Epithelial cell of proximal tubule (primary cell): ENCODE measurements around the gene NT5C1A. TPM values are rescaled to one million over a fixed set of nuclear protein-coding genes. Genes with fewer than 3 reads are reported as not detected.

Source experiments
- DNase-seq: peaks from one replicate; pipeline ENCODE4 v3.0.0-alpha.2; 2011; ENCODE audit warnings: low read depth
- H3K4me3 ChIP-seq: 2 replicates; pipeline ENCODE4 v1.5.1; 2011; ENCODE audit warnings: low read depth, mild to moderate bottlenecking, low read length
- total RNA-seq: library from RNA; depleted of rRNA; stranded (reverse); fragments of >200 nt; gene quantifications from 2 replicates; pipeline ENCODE4 v1.2.3, GENCODE V29; 2015
- TF ChIP-seq, protein P1 (sequence below): conservative IDR thresholded peaks from 2 replicates; pipeline ENCODE4 v1.5.1; 2012; ENCODE audit warnings: low read depth, mild to moderate bottlenecking, low read length

Gene NT5C1A
- total RNA-seq, 1 donor from 2014 or later = not detected

DNA sequence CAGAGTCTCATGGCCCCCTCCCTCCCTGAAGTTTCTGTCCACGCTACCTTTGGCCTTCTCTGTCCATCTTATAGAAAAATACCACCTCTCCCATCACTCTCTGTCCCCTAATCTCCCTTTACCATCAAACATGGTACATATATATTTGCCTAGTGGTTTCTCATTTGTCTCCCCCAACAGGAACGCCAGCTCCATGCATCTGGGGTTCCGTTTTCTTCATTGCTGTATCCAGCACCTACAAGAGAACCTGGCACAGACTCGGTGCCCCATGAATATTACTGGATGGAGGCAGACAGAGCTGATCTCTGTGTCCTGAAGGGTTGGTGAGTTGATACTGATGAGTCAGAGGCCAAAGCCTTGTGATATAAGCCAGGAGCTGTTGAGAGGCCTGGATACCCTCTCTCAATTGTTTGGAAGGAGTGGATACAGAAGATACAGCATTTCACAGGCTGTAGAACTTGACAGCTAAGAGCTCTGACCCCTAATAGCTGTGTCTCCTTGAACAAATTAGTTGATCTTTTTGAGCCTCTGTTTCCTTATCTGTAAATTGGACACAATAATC lies 54.3 kb downstream of the NT5C1A start:
- no peak overlapping the region for H3K4me3 ChIP-seq
- no peak for DNase-seq
- TF ChIP-seq, protein P1, sequence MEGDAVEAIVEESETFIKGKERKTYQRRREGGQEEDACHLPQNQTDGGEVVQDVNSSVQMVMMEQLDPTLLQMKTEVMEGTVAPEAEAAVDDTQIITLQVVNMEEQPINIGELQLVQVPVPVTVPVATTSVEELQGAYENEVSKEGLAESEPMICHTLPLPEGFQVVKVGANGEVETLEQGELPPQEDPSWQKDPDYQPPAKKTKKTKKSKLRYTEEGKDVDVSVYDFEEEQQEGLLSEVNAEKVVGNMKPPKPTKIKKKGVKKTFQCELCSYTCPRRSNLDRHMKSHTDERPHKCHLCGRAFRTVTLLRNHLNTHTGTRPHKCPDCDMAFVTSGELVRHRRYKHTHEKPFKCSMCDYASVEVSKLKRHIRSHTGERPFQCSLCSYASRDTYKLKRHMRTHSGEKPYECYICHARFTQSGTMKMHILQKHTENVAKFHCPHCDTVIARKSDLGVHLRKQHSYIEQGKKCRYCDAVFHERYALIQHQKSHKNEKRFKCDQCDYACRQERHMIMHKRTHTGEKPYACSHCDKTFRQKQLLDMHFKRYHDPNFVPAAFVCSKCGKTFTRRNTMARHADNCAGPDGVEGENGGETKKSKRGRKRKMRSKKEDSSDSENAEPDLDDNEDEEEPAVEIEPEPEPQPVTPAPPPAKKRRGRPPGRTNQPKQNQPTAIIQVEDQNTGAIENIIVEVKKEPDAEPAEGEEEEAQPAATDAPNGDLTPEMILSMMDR = no peak

DNA sequence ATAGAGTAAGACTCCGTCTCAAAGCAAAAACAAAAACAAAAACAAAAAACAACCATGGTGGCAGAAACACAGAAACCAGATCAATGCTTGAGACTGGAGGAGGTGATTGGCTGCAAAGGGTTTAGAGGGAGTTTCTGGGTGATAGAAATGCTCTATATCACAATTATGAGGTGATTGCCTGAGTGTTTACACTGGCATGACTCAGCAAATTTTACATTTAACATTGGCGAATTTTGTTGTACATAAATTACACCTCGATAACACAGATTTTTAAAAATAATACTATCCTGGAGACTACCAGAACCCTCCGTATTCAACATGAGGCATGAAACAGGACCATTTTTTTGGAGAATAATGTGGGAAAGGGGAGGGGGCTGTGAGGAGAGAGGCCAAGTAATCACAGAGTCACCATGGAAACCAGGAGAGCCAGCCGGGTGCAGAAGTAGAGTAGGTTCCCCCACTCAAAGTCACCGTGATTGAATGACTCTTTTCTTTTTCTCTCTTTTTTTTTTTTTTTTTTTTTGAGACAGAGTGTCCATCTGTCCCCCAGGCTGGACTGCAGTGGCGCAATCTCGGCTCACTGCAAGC lies 56.7 kb downstream of the NT5C1A start:
- no peak for DNase-seq
- no peak overlapping the region for H3K4me3 ChIP-seq
- TF ChIP-seq, protein P1 = no peak

DNA sequence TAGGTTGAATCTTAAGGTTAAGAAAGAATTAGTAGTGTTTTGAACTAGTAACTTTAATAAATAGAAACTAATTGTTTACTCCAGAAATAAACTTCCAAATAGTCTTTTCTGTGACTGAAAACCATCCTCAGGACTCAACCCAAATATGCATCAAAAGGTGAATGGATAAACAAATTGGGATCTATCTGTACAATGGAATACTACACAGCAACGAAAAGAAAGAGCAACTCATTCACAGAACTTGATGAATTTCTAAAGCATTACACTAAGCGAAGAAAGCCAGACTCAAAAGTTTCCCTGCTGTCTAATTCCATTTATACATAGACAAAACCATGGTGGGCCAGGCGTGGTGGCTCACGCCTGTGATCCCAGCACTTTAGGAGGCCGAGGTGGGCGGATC lies 57.4 kb downstream of the NT5C1A start:
- no peak overlapping the region for H3K4me3 ChIP-seq
- DNase-seq = no peak
- TF ChIP-seq, protein P1 = no peak

DNA sequence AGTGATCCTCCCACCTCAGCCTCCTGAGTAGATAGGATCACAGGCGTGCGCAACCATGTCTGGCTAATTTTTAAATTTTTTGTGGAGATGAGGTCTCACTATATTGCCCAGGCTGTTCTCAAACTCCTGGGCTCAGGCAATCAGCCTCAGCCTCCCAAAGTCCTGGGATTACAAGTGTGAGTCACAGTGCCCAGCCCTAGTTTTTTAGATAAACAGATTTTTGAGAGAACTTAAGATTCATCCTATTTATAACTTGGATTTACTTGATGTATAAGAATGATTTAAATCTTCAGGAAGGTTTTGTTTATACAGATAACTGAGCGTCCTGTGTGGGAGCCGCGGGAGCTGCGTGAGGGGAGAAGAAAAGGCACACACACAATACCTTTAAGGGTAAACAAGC lies 58.7 kb downstream of the NT5C1A start:
- TF ChIP-seq, protein P1 = no peak
- no peak for DNase-seq
- no peak overlapping the region for H3K4me3 ChIP-seq

DNA sequence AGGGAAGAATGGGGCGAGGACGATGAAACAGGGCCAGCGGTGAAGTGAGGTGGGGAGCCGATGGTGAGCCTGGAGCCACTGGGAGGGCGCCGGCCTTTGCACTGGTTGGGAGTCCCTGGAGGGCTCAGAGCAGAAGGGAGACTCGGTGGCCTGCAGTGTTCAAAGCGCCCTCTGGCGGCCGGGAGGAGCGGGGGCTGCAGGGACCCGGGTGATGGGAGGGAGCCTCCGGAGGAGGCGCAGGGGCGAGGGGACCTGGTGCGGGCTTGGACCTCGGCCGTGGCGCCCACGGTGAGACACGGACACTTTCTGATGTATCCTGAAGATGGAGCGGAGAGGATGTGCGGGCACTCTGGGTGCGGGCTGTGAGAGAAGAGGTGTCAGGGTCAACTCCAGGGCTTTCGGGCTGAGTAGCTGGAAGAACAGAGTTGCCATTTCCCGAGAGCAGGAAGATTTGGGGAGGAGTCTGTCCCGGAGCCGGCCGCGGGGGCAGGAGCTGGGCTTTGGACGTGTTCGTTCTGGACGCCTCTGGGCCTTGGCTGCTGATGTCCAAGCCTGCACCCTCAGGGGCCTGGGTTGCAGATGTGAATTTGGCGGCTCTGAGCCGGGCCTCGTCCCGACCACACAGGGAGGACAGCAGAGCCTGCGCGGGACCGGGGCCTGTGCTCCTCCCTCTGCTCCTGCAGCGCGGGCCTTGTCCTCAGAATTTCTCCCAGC lies 62.1 kb downstream of the NT5C1A start:
- TF ChIP-seq, protein P1 = peak; percentile 72
- no peak for DNase-seq
- H3K4me3 ChIP-seq = no peak overlapping the region

Other genes with a start within 250 kb of the NT5C1A start
- not detected in 2 replicates for gene BMP8A, start 180.5 kb downstream of the NT5C1A start, total RNA-seq
- gene PABPC4, start 95.3 kb downstream of the NT5C1A start, total RNA-seq = 141 and 169 TPM in 2 replicates
- gene HEYL, start 32.5 kb downstream of the NT5C1A start, total RNA-seq = 0.14 and 1.3 TPM in 2 replicates
- 0.06 and 0.07 TPM in 2 replicates for gene HPCAL4, start 19.3 kb upstream of the NT5C1A start, total RNA-seq
- gene PPIE, start 66.8 kb upstream of the NT5C1A start, total RNA-seq = 43.9 and 58.7 TPM in 2 replicates
- 12.4 and 15.0 TPM in 2 replicates for gene OXCT2, start 99.2 kb upstream of the NT5C1A start, total RNA-seq
- 0.58 and 1.9 TPM in 2 replicates for gene BMP8B, start 116.8 kb upstream of the NT5C1A start, total RNA-seq
- gene TRIT1, start 211.4 kb upstream of the NT5C1A start, total RNA-seq = 16.2 and 18.6 TPM in 2 replicates
- gene MYCL, start 229.8 kb upstream of the NT5C1A start, total RNA-seq = 1.2 and 2.6 TPM in 2 replicates